KMS-11 (cell line): ENCODE data around the gene SUSD3.

Experiments
- H2AFZ ChIP-seq: fragments of 200-600 bp; sonication (generic); 2 replicates; pipeline ENCODE4 v1.6.1; 2016; ENCODE audit warnings: antibody characterized with exemption, mixed run types, low read depth
- H3K27ac ChIP-seq: fragments of 200-600 bp; sonication (generic); 2 replicates; pipeline ENCODE4 v1.6.1; 2016; ENCODE audit warnings: mild to moderate bottlenecking, mixed run types
- H3K27me3 ChIP-seq: fragments of 200-600 bp; sonication (generic); 2 replicates; pipeline ENCODE4 v1.6.1; 2017; ENCODE audit warnings: mild to moderate bottlenecking, low read depth, mixed run types, moderate library complexity; ENCODE audit not compliant: insufficient read depth
- H3K36me3 ChIP-seq: fragments of 200-600 bp; sonication (generic); 2 replicates; pipeline ENCODE4 v1.6.1; 2017; ENCODE audit warnings: mild to moderate bottlenecking, mixed run types; ENCODE audit not compliant: insufficient read depth
- H3K4me1 ChIP-seq: fragments of 200-600 bp; sonication (generic); 2 replicates; pipeline ENCODE4 v1.6.1; 2016; ENCODE audit warnings: mild to moderate bottlenecking, low read depth, mixed run types; ENCODE audit not compliant: poor library complexity, severe bottlenecking
- H3K4me2 ChIP-seq: fragments of 200-600 bp; sonication (generic); 2 replicates; pipeline ENCODE4 v1.7.0; 2016; ENCODE audit warnings: mild to moderate bottlenecking, mixed run types
- H3K4me3 ChIP-seq: fragments of 200-600 bp; sonication (generic); IDR thresholded peaks from 2 replicates; pipeline ENCODE4 v1.6.1; 2017; ENCODE audit warnings: low read depth, low read length, mixed read lengths; ENCODE audit not compliant: insufficient read depth
- H3K79me2 ChIP-seq: fragments of 200-600 bp; sonication (generic); 2 replicates; pipeline ENCODE4 v1.6.1; 2016; ENCODE audit warnings: low read depth, mixed run types; ENCODE audit not compliant: insufficient read depth
- H3K9ac ChIP-seq: fragments of 200-600 bp; sonication (generic); 2 replicates; pipeline ENCODE4 v1.6.1; 2016; ENCODE audit warnings: mild to moderate bottlenecking, mixed run types
- H4K20me1 ChIP-seq: fragments of 200-600 bp; sonication (generic); 2 replicates; pipeline ENCODE4 v1.6.1; 2016; ENCODE audit warnings: mild to moderate bottlenecking, mixed run types; ENCODE audit not compliant: insufficient read depth
- TF ChIP-seq, protein P1 (sequence below): fragments of 200-600 bp; sonication (generic); conservative IDR thresholded peaks from 2 replicates; pipeline ENCODE4 v1.6.1; 2017; ENCODE audit warnings: low read depth, mild to moderate bottlenecking, antibody characterized with exemption, low read length, moderate library complexity, mixed read lengths

The SUSD3 gene

DNA sequence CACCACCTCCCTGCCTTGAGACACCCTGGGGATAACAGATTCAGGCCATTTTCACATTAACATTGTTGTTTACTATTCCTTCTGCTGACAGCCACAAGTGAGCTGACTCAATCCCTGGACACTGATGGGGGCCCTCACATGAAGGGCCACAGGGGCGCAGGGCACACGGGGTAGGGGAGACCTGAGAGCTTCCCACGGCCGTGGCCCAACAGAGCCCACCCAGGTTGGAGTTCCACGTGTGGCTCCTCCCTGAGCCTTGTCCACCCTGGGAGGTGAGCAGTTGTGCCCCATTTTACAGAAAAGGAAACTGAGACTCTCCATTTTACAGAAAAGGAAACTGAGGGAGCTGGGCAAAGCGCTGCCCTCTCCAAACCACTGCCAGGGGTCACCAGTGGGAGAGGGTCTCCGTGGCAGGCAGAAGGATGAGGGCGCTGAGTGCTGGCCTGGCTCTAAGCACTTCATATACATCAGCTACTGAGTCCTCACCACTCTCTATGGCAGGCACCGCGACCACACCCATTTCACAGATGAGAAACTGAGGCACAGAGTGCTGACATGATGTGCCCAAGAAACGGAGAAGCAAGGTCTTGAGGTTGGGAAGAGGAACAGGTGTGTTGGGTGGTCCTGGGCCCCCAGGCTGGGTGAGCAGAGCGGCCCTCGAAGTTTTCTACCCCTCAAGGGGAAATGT is 73.2 kb downstream of the SUSD3 start:
- no peak overlapping the region for H2AFZ ChIP-seq
- H3K79me2 ChIP-seq: peaks cover 13% of the 10 kb centered on the region
- H3K27me3 ChIP-seq: no peaks in the 10 kb centered on the region
- H3K4me1 ChIP-seq: peaks cover 22% of the 10 kb centered on the region
- TF ChIP-seq, protein P1, sequence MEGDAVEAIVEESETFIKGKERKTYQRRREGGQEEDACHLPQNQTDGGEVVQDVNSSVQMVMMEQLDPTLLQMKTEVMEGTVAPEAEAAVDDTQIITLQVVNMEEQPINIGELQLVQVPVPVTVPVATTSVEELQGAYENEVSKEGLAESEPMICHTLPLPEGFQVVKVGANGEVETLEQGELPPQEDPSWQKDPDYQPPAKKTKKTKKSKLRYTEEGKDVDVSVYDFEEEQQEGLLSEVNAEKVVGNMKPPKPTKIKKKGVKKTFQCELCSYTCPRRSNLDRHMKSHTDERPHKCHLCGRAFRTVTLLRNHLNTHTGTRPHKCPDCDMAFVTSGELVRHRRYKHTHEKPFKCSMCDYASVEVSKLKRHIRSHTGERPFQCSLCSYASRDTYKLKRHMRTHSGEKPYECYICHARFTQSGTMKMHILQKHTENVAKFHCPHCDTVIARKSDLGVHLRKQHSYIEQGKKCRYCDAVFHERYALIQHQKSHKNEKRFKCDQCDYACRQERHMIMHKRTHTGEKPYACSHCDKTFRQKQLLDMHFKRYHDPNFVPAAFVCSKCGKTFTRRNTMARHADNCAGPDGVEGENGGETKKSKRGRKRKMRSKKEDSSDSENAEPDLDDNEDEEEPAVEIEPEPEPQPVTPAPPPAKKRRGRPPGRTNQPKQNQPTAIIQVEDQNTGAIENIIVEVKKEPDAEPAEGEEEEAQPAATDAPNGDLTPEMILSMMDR: no peak
- no peak overlapping the region for H3K27ac ChIP-seq
- no peaks in the 10 kb centered on the region for H4K20me1 ChIP-seq
- H3K36me3 ChIP-seq: no peaks in the 10 kb centered on the region
- H3K9ac ChIP-seq: no peak overlapping the region
- H3K4me3 ChIP-seq: no peak overlapping the region
- H3K4me2 ChIP-seq: no peak overlapping the region; the same call in 1 of the 2 replicates

DNA sequence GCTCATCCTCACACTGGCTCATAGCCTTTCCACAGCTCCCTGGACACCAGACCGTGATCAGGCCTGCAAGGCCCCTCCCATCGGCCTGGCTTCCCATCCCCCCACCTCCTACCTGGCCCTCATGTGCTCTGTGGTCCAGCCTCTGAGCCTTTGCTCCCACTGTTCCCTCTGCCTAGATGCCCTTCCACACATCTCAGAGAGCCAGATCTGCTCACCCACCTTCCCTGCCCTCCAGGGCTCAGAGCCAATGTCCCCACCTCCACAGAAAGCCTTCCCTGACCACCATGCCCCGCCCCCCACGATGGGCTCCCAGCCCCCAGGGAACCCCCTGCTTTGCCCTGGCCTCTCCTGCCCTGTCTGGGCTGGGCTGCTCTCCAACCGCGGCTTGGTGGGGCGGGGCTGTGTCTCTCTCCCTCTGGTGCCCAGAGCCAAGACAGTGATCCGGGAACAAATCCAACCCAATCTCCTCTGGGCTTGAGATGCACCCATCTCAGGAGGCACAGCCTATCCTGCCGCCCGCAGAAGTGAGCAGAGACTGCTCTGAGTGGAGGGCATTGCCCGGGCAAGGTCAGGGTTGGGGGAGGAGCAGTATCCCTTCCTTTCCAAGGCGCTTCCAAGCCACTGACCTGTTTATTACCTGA is 73.9 kb downstream of the SUSD3 start:
- H3K27ac ChIP-seq: no peak overlapping the region
- H3K79me2 ChIP-seq: peaks cover 13% of the 10 kb centered on the region
- H3K4me2 ChIP-seq: peak overlapping the region; percentile 70
- TF ChIP-seq, protein P1: no peak
- peak overlapping the region; percentile 89; the same call in 1 of the 2 replicates for H3K9ac ChIP-seq
- peaks cover 22% of the 10 kb centered on the region for H3K4me1 ChIP-seq
- no peak overlapping the region for H2AFZ ChIP-seq
- H4K20me1 ChIP-seq: no peaks in the 10 kb centered on the region
- H3K27me3 ChIP-seq: no peaks in the 10 kb centered on the region
- H3K36me3 ChIP-seq: no peaks in the 10 kb centered on the region
- no peak overlapping the region for H3K4me3 ChIP-seq

DNA sequence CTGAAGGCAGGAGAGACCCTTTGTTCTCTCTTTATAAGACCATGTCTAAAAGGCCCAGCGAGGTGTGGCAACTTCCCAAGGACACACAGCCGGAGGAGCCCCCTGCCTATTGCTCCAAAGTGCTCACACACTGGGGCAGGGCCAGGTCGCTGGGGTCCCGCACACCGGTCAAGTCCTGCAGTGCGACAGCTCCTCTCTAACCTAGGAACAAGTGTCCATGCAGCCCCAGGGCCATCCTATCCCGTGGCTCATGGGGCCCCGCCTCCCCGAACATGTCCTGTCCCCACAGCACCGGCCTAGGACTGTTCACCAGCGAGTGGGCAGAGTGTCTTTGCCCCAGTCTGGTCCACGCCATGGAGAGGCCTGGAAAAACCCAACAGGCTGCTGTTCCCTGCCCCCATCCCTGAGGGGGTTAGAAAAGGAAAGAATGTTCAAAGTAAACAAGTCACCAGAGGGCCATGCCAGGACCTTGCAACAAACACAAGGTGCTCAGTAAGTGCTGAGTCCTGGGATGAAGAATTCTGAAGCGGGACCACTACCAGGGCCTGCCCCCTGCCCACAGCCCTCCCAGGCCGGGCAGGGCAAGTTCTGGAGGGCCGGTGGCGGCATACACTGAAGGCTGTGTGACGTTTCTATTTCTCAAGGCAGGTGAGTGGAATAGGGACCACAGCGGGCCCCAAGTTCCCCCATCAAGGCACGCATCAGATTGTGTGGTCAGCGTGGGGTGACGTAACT is 74.6 kb downstream of the SUSD3 start:
- Histone ChIP-seq H3K9ac (peak overlapping the region; percentile 89), H3K4me3 (no peak overlapping the region), H4K20me1 (no peaks in the 10 kb centered on the region), H3K4me1 (peaks cover 22% of the 10 kb centered on the region), H3K27me3 (no peaks in the 10 kb centered on the region), H3K36me3 (no peaks in the 10 kb centered on the region), H2AFZ (peak overlapping the region; percentile 89), H3K27ac (peak overlapping the region; percentile 72), H3K4me2 (peak overlapping the region; percentile 70), H3K79me2 (peaks cover 13% of the 10 kb centered on the region)
- TF ChIP-seq, protein P1: no peak

DNA sequence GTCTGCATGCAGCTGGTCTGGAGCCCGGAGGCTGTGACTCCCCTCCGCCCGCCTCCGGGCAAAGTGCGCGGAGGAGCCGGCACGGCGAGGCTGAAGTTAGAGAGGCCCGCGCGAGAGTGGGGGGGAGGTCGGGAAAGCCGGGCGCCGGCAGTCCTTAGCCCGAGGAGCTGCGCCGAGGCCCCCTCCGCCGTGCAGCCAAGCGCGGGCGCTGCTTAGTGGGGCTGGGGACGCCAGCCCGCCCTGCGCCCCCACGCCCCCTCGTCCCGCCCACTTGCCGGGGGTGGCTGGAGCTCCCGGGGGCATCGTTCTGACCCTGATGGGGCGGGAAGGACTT is 75.1 kb downstream of the SUSD3 start:
- Histone ChIP-seq H3K27ac (peak overlapping the region; percentile 72), H3K36me3 (no peaks in the 10 kb centered on the region), H3K4me1 (peaks cover 22% of the 10 kb centered on the region)

More for the DNA sequence above, 75.1 kb downstream of the SUSD3 start:
- Histone ChIP-seq H4K20me1 (no peaks in the 10 kb centered on the region), H3K27me3 (no peaks in the 10 kb centered on the region), H2AFZ (peak overlapping the region; percentile 89), H3K9ac (peak overlapping the region; percentile 89), H3K4me2 (peak overlapping the region; percentile 70), H3K4me3 (no peak overlapping the region), H3K79me2 (peaks cover 13% of the 10 kb centered on the region)
- TF ChIP-seq, protein P1: no peak
